NB4 (cell line): Measurements from ENCODE around the gene CLASP1.

Experiments used
- CTCF ChIP-seq: IDR thresholded peaks from one replicate; pipeline ENCODE4 v1.5.1; 2012; ENCODE audit warnings: low read depth, low read length
- MYC ChIP-seq: IDR thresholded peaks from 2 replicates; pipeline ENCODE4 v1.6.1; 2011; ENCODE audit warnings: low read depth, low read length
- POLR2A ChIP-seq: IDR thresholded peaks from 2 replicates; pipeline ENCODE4 v1.6.1; 2011; ENCODE audit warnings: mild to moderate bottlenecking; ENCODE audit not compliant: insufficient read length; ENCODE audit errors: extremely low read depth
- TF ChIP-seq, protein P1 (sequence below): IDR thresholded peaks from 2 replicates; pipeline ENCODE4 v1.6.1; 2011; ENCODE audit warnings: low read depth, low read length

GRCh38 chr2:121524685-121525425, 124.4 kb downstream of the CLASP1 start:
- TF ChIP-seq, protein P1, sequence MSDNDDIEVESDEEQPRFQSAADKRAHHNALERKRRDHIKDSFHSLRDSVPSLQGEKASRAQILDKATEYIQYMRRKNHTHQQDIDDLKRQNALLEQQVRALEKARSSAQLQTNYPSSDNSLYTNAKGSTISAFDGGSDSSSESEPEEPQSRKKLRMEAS = no peak
- TF ChIP-seq CTCF (no peak), POLR2A (no peak), MYC (no peak)
